ENCODE measurements around the gene SH3GL2. TPM values are rescaled to one million over a fixed set of nuclear protein-coding genes. Genes with fewer than 3 reads are reported as not detected.

SH3GL2 gene
- total RNA-seq, 3 donors from 2014 or later (not counting 1 experiment from before 2014, with no cell fraction given) = not detected

- WGBS (ENCODE audit: insufficient coverage) = 71% methylated on average over 2 of the region's 2 CpGs
- Mint-ChIP-seq H3K4me1 (no peaks in the 10 kb centered on the region), H3K27me3 (ENCODE audit: low read depth in 2 of 2) (no peaks in the 10 kb centered on the region), H3K9me3 (peaks cover 3 to 7% of the 10 kb centered on the region in 2 donors), H3K4me3 (no peak overlapping the region), H3K27ac (no peak overlapping the region), H3K36me3 (no peaks in the 10 kb centered on the region)
- Histone ChIP-seq H3K4me3 (ENCODE audit: low read length) (no peak overlapping the region), H3K4me1 (ENCODE audit: control insufficient read depth, insufficient read depth, low read length) (no peaks in the 10 kb centered on the region), H3K36me3 (ENCODE audit: control insufficient read depth, insufficient read depth, low read length) (no peaks in the 10 kb centered on the region), H3K27me3 (ENCODE audit: control insufficient read depth, insufficient read depth, low read length) (no peaks in the 10 kb centered on the region), H3K27ac (ENCODE audit: low read length) (no peak overlapping the region), H3K9me3 (ENCODE audit: control insufficient read depth, insufficient read depth, low read length) (no peaks in the 10 kb centered on the region)
- no peak for ATAC-seq
- intact Hi-C loops (cut with micrococcal nuclease) = no loop called here
- no peak for TF ChIP-seq CTCF (IDR thresholded peaks at IDR 0.05)
- no peak for DNase-seq
These were observed 51.7 kb downstream of the SH3GL2 start for GRCh38 chr9:17630531-17630949.

GRCh38 chr9:17631396-17631795 is 52.5 kb downstream of the SH3GL2 start:
- Mint-ChIP-seq H3K4me1 (no peaks in the 10 kb centered on the region), H3K4me3 (no peak overlapping the region), H3K27me3 (ENCODE audit: low read depth in 2 of 2) (no peaks in the 10 kb centered on the region), H3K9me3 (peaks cover 3 to 7% of the 10 kb centered on the region in 2 donors), H3K36me3 (no peaks in the 10 kb centered on the region), H3K27ac (no peak overlapping the region)
- intact Hi-C loops (cut with micrococcal nuclease) = no loop called here
- no peaks in the 10 kb centered on the region for H3K4me1 ChIP-seq (ENCODE audit: control insufficient read depth, insufficient read depth, low read length)
- H3K9me3 ChIP-seq (ENCODE audit: control insufficient read depth, insufficient read depth, low read length) = no peaks in the 10 kb centered on the region
- ATAC-seq (no peak), DNase-seq (no peak)
- TF ChIP-seq CTCF (IDR thresholded peaks at IDR 0.05) = no peak
- no peak overlapping the region for H3K27ac ChIP-seq (ENCODE audit: low read length)
- no peaks in the 10 kb centered on the region for H3K27me3 ChIP-seq (ENCODE audit: control insufficient read depth, insufficient read depth, low read length)
- H3K4me3 ChIP-seq (ENCODE audit: low read length) = no peak overlapping the region
- no peaks in the 10 kb centered on the region for H3K36me3 ChIP-seq (ENCODE audit: control insufficient read depth, insufficient read depth, low read length)

GRCh38 chr9:17632994-17633393 is 54.1 kb downstream of the SH3GL2 start:
- WGBS (ENCODE audit: insufficient coverage) = 67% methylated on average over 2 of the region's 2 CpGs
- Mint-ChIP-seq H3K27ac (no peak overlapping the region), H3K36me3 (no peaks in the 10 kb centered on the region), H3K9me3 (peaks cover 3 to 5% of the 10 kb centered on the region in 2 donors), H3K27me3 (ENCODE audit: low read depth in 2 of 2) (no peaks in the 10 kb centered on the region), H3K4me3 (no peak overlapping the region), H3K4me1 (no peaks in the 10 kb centered on the region)
- H3K9me3 ChIP-seq (ENCODE audit: control insufficient read depth, insufficient read depth, low read length) = no peaks in the 10 kb centered on the region
- no peaks in the 10 kb centered on the region for H3K27me3 ChIP-seq (ENCODE audit: control insufficient read depth, insufficient read depth, low read length)
- H3K4me3 ChIP-seq (ENCODE audit: low read length) = no peak overlapping the region
- no peak overlapping the region for H3K27ac ChIP-seq (ENCODE audit: low read length)
- intact Hi-C loops (cut with micrococcal nuclease) = no loop called here
- DNase-seq = no peak
- no peaks in the 10 kb centered on the region for H3K36me3 ChIP-seq (ENCODE audit: control insufficient read depth, insufficient read depth, low read length)
- no peak for ATAC-seq
- no peak for TF ChIP-seq CTCF (IDR thresholded peaks at IDR 0.05)
- no peaks in the 10 kb centered on the region for H3K4me1 ChIP-seq (ENCODE audit: control insufficient read depth, insufficient read depth, low read length)

GRCh38 chr9:17635115-17635890 is 56.4 kb downstream of the SH3GL2 start:
- H3K4me1 Mint-ChIP-seq = no peaks in the 10 kb centered on the region
- H3K36me3 ChIP-seq (ENCODE audit: control insufficient read depth, insufficient read depth, low read length) = no peaks in the 10 kb centered on the region
- no peaks in the 10 kb centered on the region for H3K36me3 Mint-ChIP-seq
- ATAC-seq = no peak
- H3K4me3 Mint-ChIP-seq = no peak overlapping the region
- 56% methylated on average over 2 of the region's 2 CpGs for WGBS (ENCODE audit: insufficient coverage)
- no peaks in the 10 kb centered on the region for H3K27me3 Mint-ChIP-seq (ENCODE audit: low read depth in 2 of 2)
- no peak overlapping the region for H3K27ac ChIP-seq (ENCODE audit: low read length)
- no peaks in the 10 kb centered on the region for H3K9me3 ChIP-seq (ENCODE audit: control insufficient read depth, insufficient read depth, low read length)
- no peaks in the 10 kb centered on the region for H3K4me1 ChIP-seq (ENCODE audit: control insufficient read depth, insufficient read depth, low read length)
- H3K27ac Mint-ChIP-seq = no peak overlapping the region
- H3K9me3 Mint-ChIP-seq = peaks cover 3% of the 10 kb centered on the region in 2 donors
- H3K4me3 ChIP-seq (ENCODE audit: low read length) = no peak overlapping the region
- no peaks in the 10 kb centered on the region for H3K27me3 ChIP-seq (ENCODE audit: control insufficient read depth, insufficient read depth, low read length)
- intact Hi-C loops (cut with micrococcal nuclease) = no loop called here
- no peak for DNase-seq
- TF ChIP-seq CTCF (IDR thresholded peaks at IDR 0.05) = no peak

Measured in natural killer cell (primary cell).